ENCODE results near the gene YIPF7.

The YIPF7 gene

DNA sequence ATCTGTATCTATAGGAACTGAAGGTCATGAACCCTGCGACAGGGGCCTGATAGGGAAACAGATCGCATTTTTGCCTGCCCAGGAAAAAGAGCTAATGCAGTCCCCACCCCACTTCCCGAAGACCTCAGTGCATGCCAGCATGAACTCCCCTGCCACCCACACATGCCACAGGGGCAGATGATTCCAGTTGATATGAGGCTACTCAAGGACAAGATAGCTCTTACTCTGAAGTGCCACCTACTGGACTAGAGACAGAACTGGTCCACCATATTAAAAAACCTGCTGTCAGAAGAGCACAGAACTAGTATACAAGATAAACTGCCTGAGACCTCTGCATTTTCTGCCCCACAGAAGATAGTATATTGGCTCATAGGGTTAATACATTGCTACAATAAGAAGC lies 68.0 kb downstream of the YIPF7 start:
- no peak for DNase-seq

DNA sequence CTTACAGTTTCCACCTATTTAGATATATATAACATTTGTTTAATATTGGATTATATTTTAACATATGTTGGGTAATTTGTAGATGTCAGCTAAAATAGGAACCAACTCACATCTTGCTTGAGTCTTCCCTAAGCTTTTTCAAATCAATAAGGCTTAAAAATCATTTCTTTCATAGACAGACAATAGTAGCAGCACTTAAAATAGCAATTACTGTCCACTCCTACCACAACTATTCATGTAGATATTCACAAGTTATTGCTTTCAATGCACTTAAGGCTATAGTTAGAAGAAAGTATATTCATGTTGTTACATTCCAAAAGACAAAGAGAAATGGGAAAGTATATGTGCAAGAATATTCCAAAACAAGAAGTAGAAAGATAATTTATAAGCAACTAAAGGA lies 71.2 kb downstream of the YIPF7 start:
- DNase-seq, result no peak

DNA sequence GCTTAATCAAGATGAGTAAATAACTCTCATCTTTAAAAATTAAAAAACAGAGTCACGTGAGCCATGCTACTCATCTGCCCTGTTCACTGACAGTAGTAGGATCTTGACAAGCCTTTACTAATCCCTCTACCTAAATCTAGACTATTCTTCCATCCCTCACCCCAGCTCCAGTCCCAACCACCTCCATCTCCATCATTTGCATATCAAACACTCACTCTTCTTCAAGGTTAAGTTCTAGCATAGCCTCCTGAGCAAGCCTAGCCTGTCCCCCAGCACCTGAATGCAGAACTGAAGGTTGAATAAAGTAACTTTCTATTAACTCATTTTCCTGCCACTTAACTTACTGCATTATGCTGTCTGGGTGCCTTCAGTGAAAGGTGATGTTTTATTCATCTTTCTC lies 72.5 kb downstream of the YIPF7 start:
- DNase-seq, result no peak
